IPS-18a (cell line): ENCODE data around the gene AK2.
"Not testable (repeated sequence)": the region's sequence is repeated elsewhere in the genome, so short reads cannot be mapped to it uniquely, and the experiment has no call there.

Source experiments
- H3K27ac ChIP-seq: one replicate; pipeline ENCODE4 v1.5.1; 2013; ENCODE audit warnings: low read length
- H3K27me3 ChIP-seq: one replicate; pipeline ENCODE4 v1.6.1; 2013; ENCODE audit warnings: mild to moderate bottlenecking, low read length; ENCODE audit not compliant: control insufficient read depth, insufficient read depth
- H3K36me3 ChIP-seq: one replicate; pipeline ENCODE4 v1.6.1; 2013; ENCODE audit warnings: low read depth, low read length; ENCODE audit not compliant: control insufficient read depth
- H3K4me1 ChIP-seq: one replicate; pipeline ENCODE4 v1.6.1; 2013; ENCODE audit warnings: low read depth, low read length; ENCODE audit not compliant: control insufficient read depth
- H3K4me3 ChIP-seq: one replicate; pipeline ENCODE4 v1.5.1; 2013; ENCODE audit warnings: low read length
- H3K9ac ChIP-seq: one replicate; pipeline ENCODE4 v1.6.1; 2013; ENCODE audit warnings: mild to moderate bottlenecking, low read length, moderate library complexity
- H3K9me3 ChIP-seq: one replicate; pipeline ENCODE4 v1.6.1; 2013; ENCODE audit warnings: low read depth, low read length; ENCODE audit not compliant: control insufficient read depth

The AK2 gene

DNA sequence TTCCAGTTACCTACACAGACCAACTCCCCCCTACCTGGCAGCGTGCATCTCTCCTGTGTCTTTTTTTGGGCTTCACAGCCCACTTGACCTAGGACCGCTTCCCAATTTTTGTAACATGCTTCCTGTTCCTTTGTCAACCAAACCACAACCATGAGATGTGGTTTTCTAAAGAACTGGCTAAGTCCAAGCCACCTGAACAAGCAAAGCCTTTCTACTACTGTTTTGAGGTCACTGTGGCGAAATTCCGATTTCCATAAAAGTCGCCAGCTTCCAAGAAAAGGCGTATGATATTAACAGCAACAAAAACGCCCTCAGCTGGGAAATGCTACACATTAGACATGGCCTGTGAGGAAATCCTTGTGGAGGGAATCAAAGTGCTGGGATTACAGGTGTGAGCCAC, 12.7 kb upstream of the AK2 start:
- Histone ChIP-seq H3K27me3 (no peaks in the 10 kb centered on the region), H3K9me3 (no peaks in the 10 kb centered on the region), H3K9ac (no peak overlapping the region), H3K4me1 (no peaks in the 10 kb centered on the region), H3K4me3 (no peak overlapping the region), H3K36me3 (no peaks in the 10 kb centered on the region), H3K27ac (no peak overlapping the region)

DNA sequence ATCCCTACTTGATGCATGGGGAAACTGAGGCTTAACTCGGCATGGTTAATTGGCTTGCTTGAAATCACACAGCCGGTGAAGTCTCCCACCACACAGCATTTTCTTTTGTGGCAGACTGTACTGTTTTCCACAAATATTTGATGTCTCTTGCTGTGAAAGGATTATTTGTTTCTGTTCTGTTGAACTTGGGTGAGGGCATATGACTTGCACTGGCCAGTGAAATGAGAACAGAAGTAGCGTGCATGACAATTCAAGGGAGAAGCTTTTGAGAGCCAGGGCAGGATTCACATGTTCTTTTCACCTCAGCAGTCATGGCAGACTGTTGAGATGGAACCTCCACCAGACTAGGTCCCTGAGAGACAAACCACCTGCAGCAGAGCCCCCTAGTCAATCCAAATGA, 11.7 kb upstream of the AK2 start:
- no peak overlapping the region for H3K27ac ChIP-seq
- no peaks in the 10 kb centered on the region for H3K36me3 ChIP-seq
- no peak overlapping the region for H3K4me3 ChIP-seq
- no peaks in the 10 kb centered on the region for H3K27me3 ChIP-seq
- no peaks in the 10 kb centered on the region for H3K4me1 ChIP-seq
- no peak overlapping the region for H3K9ac ChIP-seq
- no peaks in the 10 kb centered on the region for H3K9me3 ChIP-seq

DNA sequence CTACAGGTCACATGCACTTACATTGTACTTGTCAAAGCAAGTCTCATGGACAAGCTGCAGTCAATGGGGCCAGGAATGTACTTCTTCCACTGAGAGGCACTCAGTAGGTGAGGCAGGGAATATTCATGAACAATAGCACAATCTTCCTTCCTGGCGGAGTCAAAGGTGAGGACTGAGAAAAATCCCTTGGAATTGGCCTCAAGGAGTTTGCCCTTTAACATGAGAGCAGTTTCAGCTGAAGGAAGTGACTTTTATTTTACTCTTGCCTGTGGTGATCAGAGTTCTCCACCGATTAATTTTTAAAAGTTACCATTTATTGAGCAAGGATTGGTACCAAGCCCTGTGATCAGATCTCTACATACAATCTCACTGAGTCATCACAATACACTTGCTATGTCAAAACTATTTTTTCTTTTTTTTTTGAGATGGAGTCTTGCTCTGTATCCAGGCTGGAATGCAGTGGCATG, 11.2 kb upstream of the AK2 start:
- H3K4me1 ChIP-seq = no peaks in the 10 kb centered on the region
- H3K9me3 ChIP-seq = no peaks in the 10 kb centered on the region
- no peak overlapping the region for H3K4me3 ChIP-seq
- H3K27me3 ChIP-seq = no peaks in the 10 kb centered on the region
- no peak overlapping the region for H3K9ac ChIP-seq
- H3K27ac ChIP-seq = no peak overlapping the region
- H3K36me3 ChIP-seq = no peaks in the 10 kb centered on the region

DNA sequence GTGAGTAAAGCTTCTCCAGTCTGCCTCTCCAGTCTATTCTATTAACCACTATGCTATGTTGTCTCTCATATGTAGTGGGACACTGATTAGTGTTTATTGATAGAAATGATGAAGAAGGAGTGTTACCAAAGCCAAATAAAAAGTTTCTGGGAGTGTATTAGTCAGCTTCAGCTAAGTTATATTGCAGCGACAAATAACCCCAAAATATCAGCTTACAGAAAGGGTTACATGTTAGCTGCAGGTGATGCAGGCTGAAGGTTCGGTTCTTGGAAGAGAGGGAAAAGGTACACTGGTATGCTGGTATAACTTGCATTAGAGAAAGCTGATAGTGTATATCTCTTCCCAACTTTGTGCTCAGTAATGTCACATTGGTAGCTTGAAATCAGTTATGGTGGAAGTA, 10.6 kb upstream of the AK2 start:
- Histone ChIP-seq H3K4me3 (no peak overlapping the region), H3K36me3 (no peaks in the 10 kb centered on the region), H3K27me3 (no peaks in the 10 kb centered on the region), H3K9me3 (no peaks in the 10 kb centered on the region), H3K27ac (no peak overlapping the region), H3K9ac (no peak overlapping the region), H3K4me1 (no peaks in the 10 kb centered on the region)

DNA sequence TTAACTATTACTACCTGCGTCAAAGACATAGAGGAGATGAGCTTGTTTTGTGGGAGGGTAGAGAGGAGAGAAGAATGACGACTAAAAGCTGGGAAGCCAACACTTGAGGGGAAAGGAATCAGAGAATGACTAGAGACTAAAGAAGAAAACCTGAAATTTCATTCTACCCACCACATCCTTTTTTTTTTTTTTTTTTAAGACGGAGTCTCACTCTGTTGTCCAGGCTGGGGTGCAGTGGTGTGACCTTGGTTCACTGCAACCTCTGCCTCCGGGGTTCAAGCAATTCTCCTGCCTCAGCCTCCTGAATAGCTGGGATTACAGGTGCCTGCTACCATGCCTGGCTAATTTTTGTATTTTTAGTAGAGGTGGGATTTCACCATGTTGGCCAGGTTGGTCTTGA, 9.6 kb upstream of the AK2 start:
- not testable (repeated sequence) for H3K27ac ChIP-seq, H3K9me3 ChIP-seq, H3K4me1 ChIP-seq, H3K4me3 ChIP-seq, H3K36me3 ChIP-seq, H3K9ac ChIP-seq, H3K27me3 ChIP-seq

DNA sequence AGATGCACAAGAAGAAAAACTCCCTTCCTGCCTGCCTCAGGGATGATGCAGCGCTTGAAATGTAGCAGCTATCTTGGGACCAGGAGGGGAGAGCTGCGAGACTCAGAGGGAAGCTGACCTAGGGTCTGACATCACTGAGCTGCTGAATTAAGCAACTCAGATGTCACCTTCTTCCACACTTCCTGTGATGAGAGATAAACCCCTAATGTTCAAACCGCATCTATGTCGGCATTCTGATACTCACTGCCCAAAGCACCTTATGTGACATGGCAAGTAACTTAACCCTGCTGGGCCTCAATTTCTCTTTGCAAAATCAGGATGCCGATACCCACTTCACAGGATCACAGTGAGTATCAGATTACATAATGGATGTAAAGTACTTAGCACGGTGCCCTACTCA, 9.1 kb upstream of the AK2 start:
- Histone ChIP-seq H3K27ac (no peak overlapping the region), H3K9ac (no peak overlapping the region)

DNA sequence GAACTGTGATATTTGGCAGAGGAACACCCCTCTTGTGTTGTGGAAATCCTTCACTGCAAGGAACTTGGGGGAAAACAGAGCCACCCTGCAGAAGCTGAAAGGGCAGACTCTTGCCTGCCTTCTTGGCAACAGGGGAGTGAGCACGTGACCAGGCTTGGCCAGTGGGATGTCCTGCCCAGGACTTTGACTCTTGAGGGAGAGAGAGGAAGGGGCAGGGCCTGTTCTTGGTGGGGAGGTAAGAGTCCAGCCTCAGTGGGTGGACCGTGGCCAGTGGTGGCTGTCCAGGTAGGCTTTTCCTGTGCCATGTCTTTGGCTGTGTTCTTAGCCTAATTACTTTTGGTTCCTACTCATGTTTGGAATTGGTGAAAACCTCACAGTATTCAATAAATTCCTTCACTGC, 8.6 kb upstream of the AK2 start:
- Histone ChIP-seq H3K27ac (no peak overlapping the region), H3K4me3 (no peak overlapping the region), H3K36me3 (no peaks in the 10 kb centered on the region), H3K9ac (no peak overlapping the region), H3K9me3 (no peaks in the 10 kb centered on the region), H3K4me1 (no peaks in the 10 kb centered on the region), H3K27me3 (no peaks in the 10 kb centered on the region)

More for the DNA sequence above, 9.1 kb upstream of the AK2 start:
- no peaks in the 10 kb centered on the region for H3K27me3 ChIP-seq
- no peaks in the 10 kb centered on the region for H3K4me1 ChIP-seq
- H3K36me3 ChIP-seq = no peaks in the 10 kb centered on the region
- no peaks in the 10 kb centered on the region for H3K9me3 ChIP-seq
- H3K4me3 ChIP-seq = no peak overlapping the region

DNA sequence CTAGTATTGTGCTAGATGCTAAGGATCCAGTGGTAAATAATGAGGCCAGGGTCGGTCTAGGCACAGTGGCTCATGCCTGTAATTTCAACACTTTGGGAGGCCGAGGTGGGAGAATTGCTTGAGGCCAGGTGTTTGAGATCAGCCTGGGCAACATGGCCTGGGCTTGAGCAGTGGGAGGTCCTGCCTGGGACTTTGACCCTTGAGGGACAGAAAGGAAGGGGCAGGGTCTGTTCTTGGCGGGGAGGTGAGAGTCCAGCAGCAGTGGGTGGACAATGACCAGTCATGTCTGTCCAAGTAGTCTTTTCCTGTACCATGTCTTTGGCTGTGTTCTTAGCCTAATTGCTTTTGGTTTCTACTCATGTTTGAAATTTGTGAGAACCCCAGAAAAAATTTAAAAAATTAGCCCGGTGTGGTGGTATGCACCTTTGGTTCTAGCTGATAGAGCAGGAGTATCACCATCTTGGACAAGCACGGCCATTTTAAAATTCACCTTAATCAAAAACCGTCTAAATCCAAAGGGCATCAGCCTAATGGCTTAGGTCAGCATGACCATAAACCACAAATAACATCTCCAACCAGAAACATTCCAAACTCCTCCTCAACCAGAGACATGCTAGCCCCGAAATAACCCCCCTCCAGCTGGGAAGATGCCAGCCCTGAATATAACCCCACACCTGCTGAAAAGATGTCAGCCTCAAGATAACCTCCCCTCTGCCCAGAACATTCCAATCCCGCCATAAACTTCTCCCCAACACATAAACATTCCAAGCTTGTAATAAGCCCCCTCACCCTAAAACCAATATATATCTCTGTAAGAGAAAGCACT, 6.8 kb upstream of the AK2 start:
- Histone ChIP-seq H3K9ac (no peak overlapping the region), H3K9me3 (no peaks in the 10 kb centered on the region), H3K4me1 (no peaks in the 10 kb centered on the region), H3K4me3 (no peak overlapping the region), H3K36me3 (no peaks in the 10 kb centered on the region), H3K27ac (no peak overlapping the region), H3K27me3 (no peaks in the 10 kb centered on the region)

DNA sequence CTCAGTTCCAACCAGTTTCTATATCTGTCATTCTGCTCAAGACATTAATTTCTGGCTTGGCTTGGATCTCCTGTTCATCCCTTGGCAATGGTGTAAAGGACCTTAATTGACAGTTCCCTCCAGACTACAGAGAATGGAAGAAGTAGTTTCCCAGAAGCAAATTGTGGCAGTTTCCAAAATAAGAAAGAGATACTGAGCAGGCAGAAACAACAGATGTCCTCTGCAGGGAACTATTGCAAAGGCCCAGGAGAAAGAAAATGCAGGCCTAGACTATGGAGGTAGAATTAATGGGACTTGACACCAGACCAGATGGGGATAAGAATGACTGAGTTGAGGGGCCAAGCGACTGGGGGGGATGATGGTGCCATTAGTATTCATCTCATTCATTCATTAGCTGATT, 6.1 kb upstream of the AK2 start:
- H3K4me1 ChIP-seq = no peaks in the 10 kb centered on the region
- peaks cover 4% of the 10 kb centered on the region for H3K27me3 ChIP-seq
- no peak overlapping the region for H3K9ac ChIP-seq
- H3K4me3 ChIP-seq = no peak overlapping the region
- H3K27ac ChIP-seq = no peak overlapping the region
- H3K9me3 ChIP-seq = no peaks in the 10 kb centered on the region
- no peaks in the 10 kb centered on the region for H3K36me3 ChIP-seq

DNA sequence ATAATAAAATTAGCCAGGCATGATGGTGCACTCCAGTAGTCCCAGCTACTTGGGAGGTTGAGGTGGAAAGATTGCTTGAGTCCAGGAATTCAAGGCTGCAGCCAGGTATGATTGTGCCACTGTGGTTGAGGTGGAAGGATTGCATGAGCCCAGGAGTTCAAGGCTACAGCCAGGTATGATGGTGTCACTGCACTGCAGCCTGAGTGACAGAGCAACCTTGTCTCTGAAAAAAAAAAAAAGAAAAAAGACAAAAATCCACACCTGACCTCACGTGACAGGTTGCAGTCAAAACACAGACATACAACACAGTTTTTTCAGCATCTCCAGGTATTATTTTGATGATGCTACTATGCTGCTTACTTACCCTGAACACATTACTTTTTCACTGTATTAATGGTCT, 4.3 kb upstream of the AK2 start:
- Histone ChIP-seq H3K9ac (no peak overlapping the region), H3K27me3 (peaks cover 13% of the 10 kb centered on the region), H3K9me3 (peaks cover 3% of the 10 kb centered on the region), H3K36me3 (no peaks in the 10 kb centered on the region), H3K4me1 (no peaks in the 10 kb centered on the region), H3K4me3 (no peak overlapping the region), H3K27ac (no peak overlapping the region)

DNA sequence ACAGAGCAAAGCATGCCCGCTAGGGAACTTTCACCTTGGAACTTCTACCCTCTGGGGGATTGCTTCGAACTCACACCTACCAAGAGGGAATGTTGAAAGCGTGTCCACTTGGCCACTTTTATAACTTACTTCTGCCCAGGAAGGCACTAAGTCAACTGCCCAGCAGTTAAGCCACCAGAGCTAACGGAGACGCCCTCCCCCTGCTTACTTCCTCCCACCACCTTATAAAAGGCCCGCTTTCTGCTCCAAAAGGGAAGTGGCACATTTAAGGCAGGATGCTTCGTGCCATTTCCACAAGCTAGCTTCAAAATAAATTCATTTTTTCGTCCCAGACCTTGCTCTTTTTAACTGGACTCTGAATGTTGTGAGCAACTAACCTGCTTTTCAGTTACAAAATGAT, 3.2 kb upstream of the AK2 start:
- H3K4me3 ChIP-seq = no peak overlapping the region
- H3K9ac ChIP-seq = no peak overlapping the region
- no peak overlapping the region for H3K27ac ChIP-seq

DNA sequence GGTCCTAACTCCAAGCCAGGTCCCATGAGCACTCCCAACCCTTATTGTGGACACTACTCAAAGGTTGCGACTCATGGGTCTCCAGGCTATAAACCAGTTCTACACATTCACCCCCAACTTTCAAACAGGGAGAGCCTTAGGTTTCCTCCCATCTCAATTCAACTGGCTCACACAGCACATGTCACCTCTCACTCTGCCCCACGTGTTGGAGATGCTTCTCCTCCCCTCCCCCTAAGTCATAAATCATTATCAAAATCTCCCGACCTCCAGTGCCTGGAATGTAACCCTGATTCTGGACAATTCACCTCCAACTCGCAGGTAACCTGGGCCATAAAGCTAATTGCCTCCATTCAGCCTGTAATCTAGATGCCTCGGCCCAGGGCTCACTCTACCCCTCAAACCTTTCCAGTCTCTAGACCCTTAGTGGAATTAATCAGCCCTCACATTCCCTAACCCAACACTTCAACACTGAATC, 595 bp downstream of the AK2 start:
- Histone ChIP-seq H3K9ac (peak overlapping the region; percentile 67), H3K4me1 (peaks cover 4% of the 10 kb centered on the region), H3K27ac (no peak overlapping the region), H3K36me3 (peaks cover 5% of the 10 kb centered on the region), H3K4me3 (peak overlapping the region; percentile 72), H3K27me3 (peaks cover 13% of the 10 kb centered on the region), H3K9me3 (peaks cover 3% of the 10 kb centered on the region)

More for the DNA sequence above, 3.2 kb upstream of the AK2 start:
- Histone ChIP-seq H3K4me1 (peaks cover 4% of the 10 kb centered on the region), H3K27me3 (peaks cover 13% of the 10 kb centered on the region), H3K9me3 (peaks cover 3% of the 10 kb centered on the region), H3K36me3 (no peaks in the 10 kb centered on the region)
